ACC112 (cell line): ENCODE results near the gene TNN.
"Not testable (repeated sequence)": the region's sequence is repeated elsewhere in the genome, so short reads cannot be mapped to it uniquely, and the experiment has no call there.

Source experiments
- H2AFZ ChIP-seq: fragments of 200-600 bp; sonication (generic); one replicate; pipeline ENCODE4 v1.6.0; 2017; ENCODE audit warnings: antibody characterized with exemption, low read length; ENCODE audit not compliant: unreplicated experiment
- H3K27ac ChIP-seq: fragments of 200-600 bp; sonication (generic); 2 replicates; pipeline ENCODE4 v1.5.1; 2014; ENCODE audit warnings: low read depth, mild to moderate bottlenecking, antibody characterized with exemption, low read length, moderate library complexity
- H3K27me3 ChIP-seq: fragments of 200-600 bp; sonication (generic); 2 replicates; pipeline ENCODE4 v1.6.1; 2014; ENCODE audit warnings: mild to moderate bottlenecking, antibody characterized with exemption, low read length, moderate library complexity, mixed read lengths; ENCODE audit not compliant: insufficient read depth
- H3K36me3 ChIP-seq: fragments of 200-600 bp; sonication (generic); 2 replicates; pipeline ENCODE4 v1.6.1; 2016; ENCODE audit warnings: mild to moderate bottlenecking, antibody characterized with exemption, low read length, moderate library complexity, mixed read lengths; ENCODE audit not compliant: insufficient read depth
- H3K4me1 ChIP-seq: fragments of 200-600 bp; sonication (generic); one replicate; pipeline ENCODE4 v1.6.1; 2016; ENCODE audit warnings: low read length, mixed read lengths; ENCODE audit not compliant: insufficient read depth, unreplicated experiment, control insufficient read depth
- H3K4me3 ChIP-seq: fragments of 200-600 bp; sonication (generic); 2 replicates; pipeline ENCODE4 v1.5.1; 2014; ENCODE audit warnings: mild to moderate bottlenecking, low read depth, low read length
- H3K79me2 ChIP-seq: fragments of 200-600 bp; sonication (generic); one replicate; pipeline ENCODE4 v1.6.0; 2016; ENCODE audit warnings: low read length; ENCODE audit not compliant: control insufficient read depth, unreplicated experiment, insufficient read depth

TNN gene

DNA sequence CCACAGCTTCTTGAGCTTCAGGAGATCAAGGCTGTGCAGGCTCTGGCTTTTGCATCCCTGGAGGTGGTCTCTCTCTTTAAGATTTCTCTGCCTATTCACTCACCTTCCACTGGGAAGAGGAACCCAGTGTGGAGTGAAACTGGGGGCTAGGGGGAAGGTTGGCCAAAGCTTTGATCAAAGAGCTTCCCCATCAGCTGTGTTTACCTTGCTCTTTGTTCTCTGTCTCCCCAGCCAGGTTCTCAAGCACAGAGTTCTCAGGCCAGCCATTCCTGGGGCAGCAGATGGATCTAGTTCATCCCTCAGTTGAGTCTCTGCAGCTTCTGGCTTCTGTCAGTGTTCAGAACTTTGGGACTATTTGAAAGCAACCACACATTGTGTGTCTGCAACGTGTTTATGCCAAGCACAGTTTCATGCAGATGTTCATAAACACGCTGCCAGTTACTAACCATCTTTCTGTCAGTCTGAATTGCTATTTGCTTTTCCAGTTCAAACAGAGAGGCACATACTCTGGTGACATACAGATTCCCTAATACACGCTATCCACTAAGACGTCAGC is 27.2 kb upstream of the TNN start:
- peaks cover 66% of the 10 kb centered on the region for H3K27me3 ChIP-seq
- no peak overlapping the region for H3K27ac ChIP-seq
- H3K4me3 ChIP-seq, result no peak overlapping the region
- H3K4me1 ChIP-seq, result no peaks in the 10 kb centered on the region
- H3K36me3 ChIP-seq, result no peaks in the 10 kb centered on the region
- no peak overlapping the region for H2AFZ ChIP-seq
- H3K79me2 ChIP-seq, result no peaks in the 10 kb centered on the region

DNA sequence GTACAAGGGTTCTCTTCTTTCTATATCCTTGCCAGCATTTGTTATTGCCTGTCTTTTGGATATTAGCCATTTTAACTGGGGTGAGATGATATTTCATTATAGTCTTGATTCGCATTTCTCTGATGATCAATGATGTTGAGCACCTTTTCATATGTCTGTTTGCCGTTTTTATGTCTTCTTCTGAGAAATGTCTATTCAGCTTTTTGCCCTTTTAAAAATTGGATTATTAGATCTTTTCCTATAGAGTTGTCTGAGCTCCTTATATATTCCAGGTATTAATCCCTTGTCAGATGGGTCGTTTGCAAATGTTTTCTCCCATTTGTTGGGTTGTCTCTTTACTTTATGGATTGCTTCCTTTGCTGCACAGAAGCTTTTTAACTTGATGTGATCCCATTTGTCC is 25.0 kb upstream of the TNN start:
- Histone ChIP-seq H2AFZ (no peak overlapping the region), H3K79me2 (no peaks in the 10 kb centered on the region), H3K36me3 (no peaks in the 10 kb centered on the region), H3K4me3 (no peak overlapping the region), H3K27ac (no peak overlapping the region), H3K27me3 (peaks cover 45% of the 10 kb centered on the region), H3K4me1 (no peaks in the 10 kb centered on the region)

DNA sequence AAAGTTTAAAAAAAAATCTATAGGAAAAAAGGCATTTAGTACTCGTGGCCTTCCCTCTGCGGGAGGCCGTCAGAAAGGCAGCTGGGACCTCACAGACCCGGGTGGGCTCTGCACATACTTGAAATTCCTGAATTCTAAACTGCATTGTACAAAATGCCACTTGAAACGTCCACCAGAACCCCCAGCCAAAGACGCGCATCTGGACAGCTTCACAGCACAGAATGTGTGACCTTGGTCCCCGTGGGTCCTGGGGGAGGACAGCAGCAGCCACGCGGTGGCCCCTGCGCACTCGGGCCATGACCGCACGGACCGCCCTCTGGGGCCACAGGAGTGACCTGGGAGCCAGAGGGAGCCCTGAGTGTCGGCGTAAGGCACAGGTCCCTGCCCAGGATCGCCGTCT is 23.8 kb upstream of the TNN start:
- H3K36me3 ChIP-seq, result no peaks in the 10 kb centered on the region
- no peak overlapping the region for H3K4me3 ChIP-seq
- H2AFZ ChIP-seq, result no peak overlapping the region
- H3K4me1 ChIP-seq, result no peaks in the 10 kb centered on the region
- H3K79me2 ChIP-seq, result no peaks in the 10 kb centered on the region
- H3K27me3 ChIP-seq, result peaks cover 43% of the 10 kb centered on the region
- H3K27ac ChIP-seq, result no peak overlapping the region

DNA sequence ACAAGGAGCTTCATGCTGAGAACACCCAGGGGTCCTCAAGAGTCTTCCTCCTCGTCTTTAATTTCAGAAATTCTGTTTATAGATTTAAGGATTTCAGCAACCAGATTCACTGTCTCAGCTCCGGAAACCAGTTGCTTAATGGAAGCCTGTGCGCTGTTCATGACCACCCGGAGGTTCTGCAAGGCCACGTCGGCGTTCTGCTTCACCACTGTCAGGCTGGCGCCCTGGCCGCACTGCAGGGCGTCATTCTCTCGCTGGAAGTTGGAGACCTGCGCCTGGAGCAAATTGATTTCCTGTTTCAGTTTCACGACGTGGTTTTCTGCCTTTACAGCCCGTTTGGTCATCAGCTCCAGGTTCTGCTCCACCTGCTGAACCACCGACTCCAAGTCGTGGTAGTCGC is 23.0 kb upstream of the TNN start:
- H3K27ac ChIP-seq, H2AFZ ChIP-seq, H3K36me3 ChIP-seq, H3K4me1 ChIP-seq, H3K79me2 ChIP-seq, H3K4me3 ChIP-seq: not testable (repeated sequence)
- H3K27me3 ChIP-seq, result peaks cover 43% of the 10 kb centered on the region

DNA sequence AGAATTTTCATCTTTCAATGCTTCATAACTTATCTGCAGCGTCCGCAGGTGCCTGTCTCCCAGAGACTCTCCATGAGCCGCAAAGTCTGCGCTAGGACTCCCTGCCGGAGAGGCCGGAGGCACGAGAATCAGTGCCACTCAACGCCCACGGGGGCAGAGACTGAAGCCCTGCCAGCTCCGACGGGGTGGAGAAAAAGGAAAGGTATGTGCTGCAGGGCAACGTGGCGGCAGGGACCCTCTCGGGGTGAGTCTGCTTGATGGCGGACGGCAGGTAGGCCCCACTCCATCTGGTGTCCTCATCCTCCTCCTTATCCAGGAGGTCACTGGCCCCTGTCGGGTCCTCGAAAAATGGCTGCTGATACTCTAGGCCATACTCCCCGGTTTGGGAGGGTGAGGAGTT is 22.5 kb upstream of the TNN start:
- H3K4me1 ChIP-seq, result no peaks in the 10 kb centered on the region
- H3K27me3 ChIP-seq, result peaks cover 43% of the 10 kb centered on the region
- H2AFZ ChIP-seq, result no peak overlapping the region
- no peak overlapping the region for H3K27ac ChIP-seq
- no peaks in the 10 kb centered on the region for H3K36me3 ChIP-seq
- H3K4me3 ChIP-seq, result no peak overlapping the region
- H3K79me2 ChIP-seq, result no peaks in the 10 kb centered on the region

DNA sequence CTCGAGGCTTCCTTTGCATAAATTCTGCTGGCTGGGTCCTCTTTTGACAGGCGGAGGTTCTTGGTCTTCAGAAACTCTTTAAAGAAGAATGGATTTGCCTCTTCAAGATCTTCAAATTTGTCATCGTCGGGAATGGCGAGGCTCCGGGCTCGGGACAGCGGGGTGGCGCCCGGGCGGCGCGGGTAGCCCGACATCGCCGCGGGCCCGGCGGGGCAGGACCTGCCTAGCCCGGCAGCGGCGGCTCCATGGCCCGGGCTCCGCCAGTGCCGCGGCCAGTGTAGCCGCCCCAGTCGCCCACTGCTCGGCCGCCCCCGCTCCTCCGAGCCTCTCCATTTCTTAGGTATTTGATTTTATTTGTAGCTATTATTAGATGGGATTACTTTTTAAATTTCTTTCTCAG is 22.1 kb upstream of the TNN start:
- H3K4me1 ChIP-seq, result no peaks in the 10 kb centered on the region
- no peak overlapping the region for H3K4me3 ChIP-seq
- H3K79me2 ChIP-seq, result no peaks in the 10 kb centered on the region
- no peak overlapping the region for H3K27ac ChIP-seq
- no peak overlapping the region for H2AFZ ChIP-seq
- H3K27me3 ChIP-seq, result peaks cover 44% of the 10 kb centered on the region
- no peaks in the 10 kb centered on the region for H3K36me3 ChIP-seq

DNA sequence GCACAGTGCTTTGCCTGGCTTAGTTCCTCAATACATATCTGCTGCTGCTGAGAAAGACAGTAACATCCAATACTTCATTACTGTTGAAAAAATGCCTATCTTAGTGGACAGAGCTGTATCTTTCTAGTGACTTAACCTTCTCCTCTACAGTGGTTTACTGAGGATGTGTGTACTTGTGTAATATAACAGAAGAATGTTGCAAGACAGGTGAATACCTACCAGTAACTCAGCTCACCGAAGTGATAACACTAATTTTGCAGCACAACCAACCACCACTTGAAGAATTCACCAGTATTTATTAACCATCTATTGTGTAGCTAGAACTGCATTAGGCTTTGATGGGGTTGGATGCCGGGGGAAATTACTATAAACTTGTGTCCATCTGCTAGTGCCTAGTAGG is 16.6 kb upstream of the TNN start:
- Histone ChIP-seq H3K4me1 (no peaks in the 10 kb centered on the region), H3K4me3 (no peak overlapping the region), H3K27me3 (peaks cover 25% of the 10 kb centered on the region; the same call in 1 of the 2 replicates)

DNA sequence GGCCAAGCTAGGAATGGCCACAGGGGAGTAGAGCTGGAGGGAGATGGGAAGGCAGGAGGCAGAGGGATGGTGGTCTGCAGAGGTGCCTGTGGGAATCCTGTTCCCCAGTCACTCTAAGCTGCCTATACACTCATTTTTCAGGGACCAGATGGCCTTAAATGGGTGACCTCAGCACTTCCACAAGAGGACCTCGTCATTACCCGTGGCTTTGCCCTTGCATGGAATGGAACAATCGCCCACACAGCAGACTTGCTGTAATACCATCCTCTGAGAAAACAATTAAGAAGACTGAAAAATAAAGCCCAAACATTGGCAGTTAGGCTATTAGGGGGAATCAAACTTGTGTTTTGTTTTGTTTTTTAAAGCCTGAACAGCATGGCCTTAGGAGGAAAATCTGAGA is 12.9 kb upstream of the TNN start:
- H3K79me2 ChIP-seq, result no peaks in the 10 kb centered on the region
- H3K4me1 ChIP-seq, result no peaks in the 10 kb centered on the region
- peaks cover 16% of the 10 kb centered on the region; the same call in 1 of the 2 replicates for H3K27me3 ChIP-seq
- H3K36me3 ChIP-seq, result no peaks in the 10 kb centered on the region
- no peak overlapping the region for H3K27ac ChIP-seq
- no peak overlapping the region for H2AFZ ChIP-seq
- no peak overlapping the region for H3K4me3 ChIP-seq

More for the DNA sequence above, 16.6 kb upstream of the TNN start:
- no peak overlapping the region for H2AFZ ChIP-seq
- no peaks in the 10 kb centered on the region for H3K36me3 ChIP-seq
- no peaks in the 10 kb centered on the region for H3K79me2 ChIP-seq
- H3K27ac ChIP-seq, result no peak overlapping the region

DNA sequence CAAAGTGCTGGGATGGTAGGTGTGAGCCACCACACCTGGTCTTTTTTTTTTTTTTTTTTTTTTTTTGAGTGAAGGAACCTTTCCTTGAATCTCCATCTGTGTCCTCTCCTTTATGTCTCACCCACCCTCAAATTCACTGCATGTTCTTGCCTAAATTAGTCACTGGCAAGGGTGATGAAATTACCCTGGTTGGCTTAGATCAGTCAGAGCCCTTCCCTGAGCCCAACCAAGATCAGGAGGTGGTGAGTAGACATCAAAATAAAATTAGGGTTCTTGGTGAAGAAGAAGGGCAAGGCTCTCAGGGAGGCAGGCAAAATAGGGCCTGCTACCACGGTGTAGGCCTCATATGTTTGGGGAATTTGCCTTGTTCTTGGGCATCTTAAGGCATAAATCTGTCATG is 5.3 kb upstream of the TNN start:
- peaks cover 16% of the 10 kb centered on the region; the same call in 1 of the 2 replicates for H3K27me3 ChIP-seq
- no peak overlapping the region for H3K4me3 ChIP-seq
- H2AFZ ChIP-seq, result no peak overlapping the region
- H3K36me3 ChIP-seq, result no peaks in the 10 kb centered on the region
- H3K79me2 ChIP-seq, result no peaks in the 10 kb centered on the region
- H3K27ac ChIP-seq, result no peak overlapping the region
- no peaks in the 10 kb centered on the region for H3K4me1 ChIP-seq

DNA sequence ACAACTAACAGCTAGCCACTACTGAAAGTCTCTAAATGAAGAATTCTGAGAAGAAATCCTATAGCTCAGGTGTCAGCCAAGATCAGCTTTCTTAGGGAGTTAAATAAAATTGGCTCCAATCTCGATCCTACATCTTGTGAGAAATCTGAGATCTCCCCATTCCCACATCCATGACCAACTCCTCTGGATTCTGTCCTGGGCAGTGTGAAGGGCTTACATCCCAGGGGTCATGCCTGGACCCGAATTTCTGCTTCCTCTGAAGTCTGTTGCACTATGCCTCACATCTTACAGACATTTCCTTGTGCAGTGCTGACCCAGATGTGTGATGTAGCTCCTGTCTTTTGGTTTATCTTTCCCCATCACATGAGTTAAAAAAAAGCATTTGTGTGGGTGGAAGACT is 4.8 kb upstream of the TNN start:
- H3K36me3 ChIP-seq, result no peaks in the 10 kb centered on the region
- peaks cover 20% of the 10 kb centered on the region; the same call in 1 of the 2 replicates for H3K27me3 ChIP-seq
- no peak overlapping the region for H3K4me3 ChIP-seq
- no peaks in the 10 kb centered on the region for H3K4me1 ChIP-seq
- no peak overlapping the region for H2AFZ ChIP-seq
- H3K79me2 ChIP-seq, result no peaks in the 10 kb centered on the region
- no peak overlapping the region for H3K27ac ChIP-seq

DNA sequence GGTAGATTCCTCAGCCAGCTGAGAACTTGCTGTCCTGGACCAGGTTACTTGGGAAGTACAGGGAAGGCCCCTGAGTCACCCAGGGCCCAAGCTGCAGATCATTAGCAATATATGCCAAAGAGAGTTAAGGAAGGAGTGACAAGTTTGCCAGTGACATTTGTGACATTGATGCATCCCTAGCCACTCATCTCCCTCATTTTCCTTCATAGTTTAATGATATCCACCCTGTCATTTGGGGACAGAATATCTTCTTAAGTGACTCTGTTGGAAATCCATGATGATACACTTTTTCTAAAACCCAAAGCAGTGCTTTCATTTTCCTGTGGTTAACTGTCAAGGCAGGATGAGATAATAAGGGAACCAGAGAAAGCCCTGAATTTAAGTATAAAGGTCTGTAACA is 3.2 kb downstream of the TNN start:
- Histone ChIP-seq H3K4me1 (no peaks in the 10 kb centered on the region), H3K27me3 (peaks cover 44% of the 10 kb centered on the region), H3K36me3 (no peaks in the 10 kb centered on the region), H3K4me3 (no peak overlapping the region), H3K27ac (no peak overlapping the region), H3K79me2 (no peaks in the 10 kb centered on the region), H2AFZ (no peak overlapping the region)
